CD4-positive, alpha-beta T cell (primary cell): ENCODE data around the gene CDYL2. TPM values are rescaled to one million over a fixed set of nuclear protein-coding genes. Genes with fewer than 3 reads are reported as not detected.

Experiments
- ATAC-seq: fragments of 200-7000 bp; cut with Tn5 transposase; one replicate; pipeline ENCODE4 v1.10.0; 2022; ENCODE audit warnings: mild to moderate bottlenecking; ENCODE audit not compliant: poor library complexity
- CTCF ChIA-PET: fragments of 350-600 bp; sonication (Branson Sonifier 250); formaldehyde crosslinking; loops from one replicate; lab custom pipeline; 2021; ENCODE audit warnings: antibody characterized with exemption, inconsistent platforms; lab: Charles Lee
- POLR2A ChIA-PET: fragments of 350-600 bp; sonication (Branson Sonifier 250); formaldehyde crosslinking; loops from one replicate; lab custom pipeline; 2021; ENCODE audit warnings: antibody characterized with exemption, inconsistent platforms; lab: Charles Lee
- DNase-seq, 14 experiments: peaks; one replicate each; pipeline ENCODE4 v3.0.0-alpha.2; 2013 to 2020; ENCODE audit warnings: mixed read lengths in 2 of 14
- H3K27ac ChIP-seq, 2 donors: one replicate each; pipeline versions ENCODE4 v1.5.1 to v1.7.0; 2013; ENCODE audit warnings: low read length in 2 of 2, low read depth in 1 of 2, mild to moderate bottlenecking in 1 of 2
- H3K27me3 ChIP-seq, 2 experiments: 1 replicate in 1 of 2; 2 replicates in 1 of 2; pipeline versions ENCODE4 v1.6.1 to v1.7.0; 2013; ENCODE audit warnings: low read length in 2 of 2, control low read depth in 1 of 2, mild to moderate bottlenecking in 1 of 2, moderate library complexity in 1 of 2; ENCODE audit not compliant: insufficient read depth in 2 of 2, control insufficient read depth in 1 of 2
- H3K36me3 ChIP-seq: one replicate; pipeline ENCODE4 v1.6.1; 2013; ENCODE audit warnings: low read length, control low read depth; ENCODE audit not compliant: insufficient read depth
- H3K4me1 ChIP-seq: one replicate; pipeline ENCODE4 v1.6.1; 2013; ENCODE audit warnings: low read length, control low read depth; ENCODE audit not compliant: insufficient read depth
- H3K4me3 ChIP-seq: one replicate; pipeline ENCODE4 v1.5.1; 2013; ENCODE audit warnings: mild to moderate bottlenecking, low read length, moderate library complexity
- H3K9me3 ChIP-seq, 2 experiments: 1 replicate in 1 of 2; 2 replicates in 1 of 2; pipeline versions ENCODE4 v1.6.1 to v1.7.0; 2013; ENCODE audit warnings: low read length in 2 of 2, mild to moderate bottlenecking in 2 of 2, control low read depth in 1 of 2, moderate library complexity in 1 of 2; ENCODE audit not compliant: control insufficient read depth in 1 of 2, insufficient read depth in 1 of 2
- H3K27ac Mint-ChIP-seq: one replicate; pipeline ENCODE4 v1.8.0; 2020; ENCODE audit warnings: mixed read lengths
- H3K27me3 Mint-ChIP-seq: one replicate; pipeline ENCODE4 v1.8.0; 2021; ENCODE audit warnings: mixed read lengths
- H3K36me3 Mint-ChIP-seq: one replicate; pipeline ENCODE4 v1.8.0; 2021; ENCODE audit warnings: low read depth, mixed read lengths
- H3K4me1 Mint-ChIP-seq: one replicate; pipeline ENCODE4 v1.8.0; 2021; ENCODE audit warnings: low read depth, mixed read lengths
- H3K4me3 Mint-ChIP-seq: one replicate; pipeline ENCODE4 v1.8.0; 2020; ENCODE audit warnings: mild to moderate bottlenecking, mixed read lengths
- H3K9me3 Mint-ChIP-seq: one replicate; pipeline ENCODE4 v1.8.0; 2020; ENCODE audit warnings: mixed read lengths
- intact Hi-C, 2 experiments: fragments of 100-400 bp; cut with DNase I in 1 of 2; cut with micrococcal nuclease in 1 of 2; formaldehyde crosslinking; loops; one replicate each; pipeline versions ENCODE4 v1.15.1 to v1.9.0; 2023 to 2025; cut with DNase I, micrococcal nuclease
- total RNA-seq, 174 experiments: library from RNA in 2 of 174; stranded (reverse) in 2 of 174; gene quantifications; one replicate each; pipeline ENCODE4 v1.2.3 and lab custom pipeline; 2021 to 2026
- TF ChIP-seq, protein P1 (sequence below): fragments of 200-600 bp; IDR thresholded peaks from one replicate; pipeline ENCODE4 v1.8.0; 2022; ENCODE audit warnings: antibody characterized with exemption, mild to moderate bottlenecking

CDYL2 gene
- total RNA-seq, 2 experiments from 2014 or later: 14.3 to 15.8 TPM

- TF ChIP-seq, protein P1, sequence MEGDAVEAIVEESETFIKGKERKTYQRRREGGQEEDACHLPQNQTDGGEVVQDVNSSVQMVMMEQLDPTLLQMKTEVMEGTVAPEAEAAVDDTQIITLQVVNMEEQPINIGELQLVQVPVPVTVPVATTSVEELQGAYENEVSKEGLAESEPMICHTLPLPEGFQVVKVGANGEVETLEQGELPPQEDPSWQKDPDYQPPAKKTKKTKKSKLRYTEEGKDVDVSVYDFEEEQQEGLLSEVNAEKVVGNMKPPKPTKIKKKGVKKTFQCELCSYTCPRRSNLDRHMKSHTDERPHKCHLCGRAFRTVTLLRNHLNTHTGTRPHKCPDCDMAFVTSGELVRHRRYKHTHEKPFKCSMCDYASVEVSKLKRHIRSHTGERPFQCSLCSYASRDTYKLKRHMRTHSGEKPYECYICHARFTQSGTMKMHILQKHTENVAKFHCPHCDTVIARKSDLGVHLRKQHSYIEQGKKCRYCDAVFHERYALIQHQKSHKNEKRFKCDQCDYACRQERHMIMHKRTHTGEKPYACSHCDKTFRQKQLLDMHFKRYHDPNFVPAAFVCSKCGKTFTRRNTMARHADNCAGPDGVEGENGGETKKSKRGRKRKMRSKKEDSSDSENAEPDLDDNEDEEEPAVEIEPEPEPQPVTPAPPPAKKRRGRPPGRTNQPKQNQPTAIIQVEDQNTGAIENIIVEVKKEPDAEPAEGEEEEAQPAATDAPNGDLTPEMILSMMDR: no peak
- Mint-ChIP-seq H3K27ac (no peak overlapping the region), H3K9me3 (no peaks in the 10 kb centered on the region), H3K27me3 (peaks cover 18% of the 10 kb centered on the region), H3K4me3 (no peak overlapping the region), H3K4me1 (no peaks in the 10 kb centered on the region), H3K36me3 (no peaks in the 10 kb centered on the region)
- DNase-seq (no peak), ATAC-seq (no peak)
- CTCF ChIA-PET: no interaction called here
- Histone ChIP-seq H3K4me1 (no peaks in the 10 kb centered on the region), H3K4me3 (no peak overlapping the region), H3K27me3 (no peaks in the 10 kb centered on the region), H3K9me3 (no peaks in the 10 kb centered on the region), H3K36me3 (no peaks in the 10 kb centered on the region), H3K27ac (no peak overlapping the region)
- intact Hi-C loops: no loop called here
- POLR2A ChIA-PET: no interaction called here
Observed at GRCh38 chr16:80850757-80851156, 46.4 kb upstream of the CDYL2 start.

DNA sequence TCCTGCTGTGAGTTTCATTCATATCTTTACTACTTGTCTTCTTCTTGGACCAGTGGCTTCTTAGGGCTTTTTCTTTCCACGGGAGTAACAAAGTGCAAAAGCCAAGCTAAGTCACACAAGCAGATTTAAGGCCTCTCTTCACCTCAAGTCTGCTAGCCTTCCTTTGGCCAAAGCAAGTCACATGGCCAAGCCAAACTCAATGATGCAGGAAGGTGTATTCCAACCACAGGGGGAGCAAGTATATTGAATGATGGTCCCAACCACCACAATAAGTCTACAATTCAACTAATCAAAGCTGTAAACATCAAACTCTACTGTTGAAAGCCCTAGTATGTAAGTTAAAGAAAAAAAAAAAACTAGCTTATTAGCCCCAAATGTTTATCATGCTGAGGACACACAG lies 44.5 kb upstream of the CDYL2 start:
- Mint-ChIP-seq H3K4me1 (no peaks in the 10 kb centered on the region), H3K27ac (no peak overlapping the region), H3K36me3 (no peaks in the 10 kb centered on the region), H3K27me3 (peaks cover 6% of the 10 kb centered on the region), H3K4me3 (no peak overlapping the region), H3K9me3 (peaks cover 6% of the 10 kb centered on the region)
- no peaks in the 10 kb centered on the region for H3K36me3 ChIP-seq
- H3K4me3 ChIP-seq: no peak overlapping the region
- ChIA-PET POLR2A (no interaction called here), CTCF (no interaction called here)
- H3K4me1 ChIP-seq: no peaks in the 10 kb centered on the region
- H3K27ac ChIP-seq: no peak overlapping the region
- ATAC-seq (no peak), DNase-seq (no peak)
- H3K9me3 ChIP-seq: peaks cover 0 to 5% of the 10 kb centered on the region in 2 experiments
- intact Hi-C loops: no loop called here
- no peaks in the 10 kb centered on the region for H3K27me3 ChIP-seq
- TF ChIP-seq, protein P1: no peak

DNA sequence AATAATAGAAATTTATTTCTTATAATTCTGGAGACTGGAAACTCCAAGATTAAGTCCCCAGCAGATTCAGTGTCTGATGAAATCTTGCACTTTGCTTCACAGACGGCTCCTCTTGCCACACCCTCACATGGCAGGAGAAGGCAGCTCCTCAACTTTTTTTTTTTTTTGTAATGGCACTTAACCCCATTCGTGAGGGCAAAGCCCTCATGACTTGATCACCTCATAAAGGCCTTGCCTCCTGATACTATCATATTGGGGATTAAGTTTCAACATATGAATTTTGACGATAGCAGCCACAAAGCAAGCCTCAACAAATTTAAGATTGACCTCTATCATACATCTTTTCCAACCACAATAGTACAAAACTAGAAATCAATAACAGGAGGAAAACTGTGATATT lies 42.3 kb upstream of the CDYL2 start:
- ATAC-seq (no peak), DNase-seq (no peak)
- intact Hi-C loops: no loop called here
- TF ChIP-seq, protein P1: no peak
- ChIA-PET POLR2A (no interaction called here), CTCF (interaction anchor here (0.9 kb wide), 1 partner anchor 9 kb away, joined by 3 read pairs; no protein-coding TSS in a partner anchor)
- H3K4me3 ChIP-seq: no peak overlapping the region
- no peak overlapping the region for H3K27ac ChIP-seq
- Mint-ChIP-seq H3K4me3 (no peak overlapping the region), H3K4me1 (no peaks in the 10 kb centered on the region), H3K36me3 (no peaks in the 10 kb centered on the region), H3K27me3 (peaks cover 1% of the 10 kb centered on the region), H3K27ac (no peak overlapping the region), H3K9me3 (peaks cover 6% of the 10 kb centered on the region)
- no peaks in the 10 kb centered on the region for H3K36me3 ChIP-seq
- H3K4me1 ChIP-seq: no peaks in the 10 kb centered on the region
- H3K9me3 ChIP-seq: peaks cover 7 to 9% of the 10 kb centered on the region in 2 experiments
- no peaks in the 10 kb centered on the region for H3K27me3 ChIP-seq
